RPMI8226 (cell line): ENCODE results near the gene TMEM150B.

ENCODE experiments used
- DNase-seq: peaks from one replicate; pipeline ENCODE4 v3.0.0-alpha.2; 2015

The TMEM150B gene

GRCh38 chr19:55325172-55325571, at the start of gene TMEM150B:
Gene TMEM150B, minus strand, starts transcription at chr19:55325341. Its CDS starts 4,305 bp downstream, at chr19:55321036.
- peak; percentile 63 for DNase-seq

GRCh38 chr19:55373993-55374757, 49.0 kb upstream of the TMEM150B start:
- DNase-seq = no peak

- no peak for DNase-seq
Measured at GRCh38 chr19:55373306-55373992, 48.3 kb upstream of the TMEM150B start.

- DNase-seq = no peak
Measured at GRCh38 chr19:55372316-55373081, 47.4 kb upstream of the TMEM150B start.

GRCh38 chr19:55370305-55370988, 45.3 kb upstream of the TMEM150B start, which contains the start of gene IL11:
Gene IL11, minus strand, starts transcription at chr19:55370463. Its CDS starts 153 bp downstream, at chr19:55370310.
- no peak for DNase-seq

- no peak for DNase-seq
Measured at GRCh38 chr19:55369653-55370304, 44.6 kb upstream of the TMEM150B start.

GRCh38 chr19:55368701-55369563, 43.8 kb upstream of the TMEM150B start:
- peak; percentile 47 for DNase-seq

GRCh38 chr19:55368106-55368505, 43.0 kb upstream of the TMEM150B start:
- DNase-seq = no peak

GRCh38 chr19:55366790-55367189, 41.6 kb upstream of the TMEM150B start:
- DNase-seq = no peak

- DNase-seq = no peak
Measured at GRCh38 chr19:55365964-55366363, 40.8 kb upstream of the TMEM150B start.

GRCh38 chr19:55365245-55365644, 40.1 kb upstream of the TMEM150B start:
- DNase-seq = no peak

GRCh38 chr19:55362990-55363716, 38.0 kb upstream of the TMEM150B start, which contains the start of gene GARIN5B:
Gene GARIN5B, minus strand, starts transcription at chr19:55363260. Its CDS starts 194 bp downstream, at chr19:55363066.
- DNase-seq = no peak

GRCh38 chr19:55362174-55362989, 37.2 kb upstream of the TMEM150B start:
- no peak for DNase-seq

GRCh38 chr19:55360902-55361301, 35.8 kb upstream of the TMEM150B start:
- DNase-seq = no peak

GRCh38 chr19:55358943-55359908, 34.1 kb upstream of the TMEM150B start:
- DNase-seq = peak; percentile 42

- DNase-seq = no peak
Measured at GRCh38 chr19:55358493-55358892, 33.4 kb upstream of the TMEM150B start.

GRCh38 chr19:55355213-55355821, 30.2 kb upstream of the TMEM150B start:
- no peak for DNase-seq
